GM10266 (cell line): ENCODE data around the gene SMTN.
"Not testable (repeated sequence)": the region's sequence is repeated elsewhere in the genome, so short reads cannot be mapped to it uniquely, and the experiment has no call there.

Experiments
- DNase-seq: peaks from one replicate; pipeline ENCODE4 v3.0.0; 2012; ENCODE audit errors: extremely low spot score
- CTCF ChIP-seq: IDR thresholded peaks from 2 replicates; pipeline ENCODE4 v1.5.1; 2012; ENCODE audit warnings: mild to moderate bottlenecking, low read depth; ENCODE audit not compliant: control insufficient read depth, insufficient read depth; ENCODE audit errors: missing control alignments

SMTN gene

GRCh38 chr22:31062566-31063230 lies 18.4 kb upstream of the SMTN start:
- DNase-seq = no peak
- no peak for TF ChIP-seq CTCF

DNA sequence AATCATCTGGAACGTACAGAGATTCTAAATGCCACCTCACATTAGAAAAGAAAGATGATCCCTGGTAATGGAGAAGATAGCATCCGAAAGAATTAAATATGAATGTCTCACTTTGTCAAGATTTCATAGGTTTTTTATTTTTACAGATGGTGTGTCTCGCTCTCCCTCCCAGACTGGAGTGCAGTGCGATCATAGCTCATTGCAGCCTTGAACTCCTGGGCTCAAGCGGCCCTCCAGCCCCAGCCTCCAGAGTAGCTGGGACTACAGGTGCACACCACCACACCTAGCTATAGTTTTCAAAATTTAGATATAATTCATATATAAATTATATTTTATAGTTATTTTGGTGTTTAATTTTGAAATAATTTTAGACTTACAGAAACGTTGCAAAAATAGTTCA lies 16.7 kb upstream of the SMTN start:
- no peak for DNase-seq

DNA sequence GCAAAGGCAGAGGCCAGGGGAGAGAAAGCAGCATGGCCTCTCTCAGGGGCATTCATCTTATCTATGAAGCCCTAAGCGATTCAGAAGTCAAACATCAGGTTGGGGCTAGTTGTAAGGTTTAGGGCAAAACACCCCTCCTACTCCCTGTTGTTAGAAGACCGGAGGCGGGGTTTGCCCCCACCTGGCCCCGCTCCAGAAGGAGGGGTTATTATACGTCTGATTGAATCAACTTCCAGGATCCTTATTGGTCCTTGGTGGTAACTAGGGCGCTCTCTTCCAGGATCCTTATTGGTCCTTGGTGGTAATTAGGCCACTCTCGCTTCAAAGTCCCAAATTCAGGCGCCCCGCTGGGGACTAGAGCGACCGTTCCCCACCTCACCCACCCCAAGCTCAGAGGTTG lies 12.1 kb upstream of the SMTN start:
- no peak for DNase-seq
- no peak for TF ChIP-seq CTCF

More for the DNA sequence above, 16.7 kb upstream of the SMTN start:
- TF ChIP-seq CTCF = no peak

DNA sequence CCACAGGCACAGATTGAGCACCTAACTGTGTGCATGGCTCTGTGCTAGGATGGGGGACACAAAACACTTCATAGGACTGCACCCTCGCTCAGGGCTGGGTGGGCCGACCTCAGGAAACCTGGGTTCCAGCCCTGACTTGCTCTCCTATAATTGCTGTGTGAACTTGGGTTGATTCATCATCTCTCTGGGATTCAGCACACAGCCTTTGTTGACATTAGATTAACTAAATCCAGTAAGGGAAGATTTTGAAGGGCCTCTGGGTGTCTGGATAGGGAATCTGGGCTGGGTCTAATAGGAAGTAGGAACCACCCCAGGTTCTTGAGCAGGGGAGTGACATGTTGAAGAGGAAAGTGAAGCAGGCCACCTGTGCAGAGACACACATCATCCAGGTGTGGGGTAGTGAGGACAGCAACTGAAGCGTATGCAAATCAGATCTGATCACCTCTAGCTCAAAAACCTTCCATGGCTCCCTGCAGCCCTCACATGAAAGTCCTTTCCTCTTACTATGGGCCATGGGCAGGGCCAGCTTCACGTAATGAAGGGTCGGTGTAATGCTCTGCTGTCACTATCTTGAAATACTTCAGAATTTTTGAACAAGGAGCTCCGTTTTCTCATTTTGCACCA lies 11.3 kb upstream of the SMTN start:
- DNase-seq = not testable (repeated sequence)

- not testable (repeated sequence) for DNase-seq
Measured at GRCh38 chr22:31073125-31073524, 8.0 kb upstream of the SMTN start.

DNA sequence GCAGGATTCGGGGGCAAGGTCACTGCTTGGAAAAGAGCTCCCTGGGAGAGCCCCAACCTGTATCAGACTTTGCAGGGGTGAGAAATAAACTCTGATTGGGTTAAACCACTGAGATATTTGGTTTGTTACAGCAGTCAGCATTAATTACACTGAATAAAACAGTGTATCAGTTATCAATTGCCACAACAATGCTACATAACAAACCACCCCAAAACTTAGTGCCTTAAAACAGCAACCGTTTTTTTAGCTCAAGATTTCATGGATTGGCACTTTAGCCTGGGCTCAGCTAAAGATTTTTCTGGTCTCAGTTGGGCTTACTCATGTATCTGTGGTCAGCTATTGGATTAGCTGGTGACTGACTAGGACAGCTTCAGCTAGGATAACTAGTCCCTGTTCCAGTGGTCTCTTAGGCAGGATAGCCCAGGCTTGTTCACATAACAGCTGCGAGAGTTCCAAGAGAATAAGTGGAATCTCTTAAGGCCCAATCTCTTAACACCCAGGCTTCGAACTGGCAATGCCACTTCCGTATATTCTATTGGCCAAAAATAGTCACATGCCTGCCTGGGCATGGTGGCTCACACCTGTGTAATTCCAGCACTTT lies 7.5 kb upstream of the SMTN start:
- not testable (repeated sequence) for DNase-seq

- no peak for TF ChIP-seq CTCF
- DNase-seq = no peak
Measured at GRCh38 chr22:31075961-31076360, 5.2 kb upstream of the SMTN start.

- no peak for DNase-seq
- TF ChIP-seq CTCF = no peak
Measured at GRCh38 chr22:31077681-31078080, 3.4 kb upstream of the SMTN start.

GRCh38 chr22:31078389-31078788 lies 2.7 kb upstream of the SMTN start:
- DNase-seq = not testable (repeated sequence)
